Left forelimb (tissue), 1 donor: ENCODE results near the gene ADGRG1.

Experiments
- DNase-seq: peaks from one replicate; pipeline ENCODE4 v3.0.0-alpha.2; 2018; ENCODE audit warnings: low spot score

The ADGRG1 gene

DNA sequence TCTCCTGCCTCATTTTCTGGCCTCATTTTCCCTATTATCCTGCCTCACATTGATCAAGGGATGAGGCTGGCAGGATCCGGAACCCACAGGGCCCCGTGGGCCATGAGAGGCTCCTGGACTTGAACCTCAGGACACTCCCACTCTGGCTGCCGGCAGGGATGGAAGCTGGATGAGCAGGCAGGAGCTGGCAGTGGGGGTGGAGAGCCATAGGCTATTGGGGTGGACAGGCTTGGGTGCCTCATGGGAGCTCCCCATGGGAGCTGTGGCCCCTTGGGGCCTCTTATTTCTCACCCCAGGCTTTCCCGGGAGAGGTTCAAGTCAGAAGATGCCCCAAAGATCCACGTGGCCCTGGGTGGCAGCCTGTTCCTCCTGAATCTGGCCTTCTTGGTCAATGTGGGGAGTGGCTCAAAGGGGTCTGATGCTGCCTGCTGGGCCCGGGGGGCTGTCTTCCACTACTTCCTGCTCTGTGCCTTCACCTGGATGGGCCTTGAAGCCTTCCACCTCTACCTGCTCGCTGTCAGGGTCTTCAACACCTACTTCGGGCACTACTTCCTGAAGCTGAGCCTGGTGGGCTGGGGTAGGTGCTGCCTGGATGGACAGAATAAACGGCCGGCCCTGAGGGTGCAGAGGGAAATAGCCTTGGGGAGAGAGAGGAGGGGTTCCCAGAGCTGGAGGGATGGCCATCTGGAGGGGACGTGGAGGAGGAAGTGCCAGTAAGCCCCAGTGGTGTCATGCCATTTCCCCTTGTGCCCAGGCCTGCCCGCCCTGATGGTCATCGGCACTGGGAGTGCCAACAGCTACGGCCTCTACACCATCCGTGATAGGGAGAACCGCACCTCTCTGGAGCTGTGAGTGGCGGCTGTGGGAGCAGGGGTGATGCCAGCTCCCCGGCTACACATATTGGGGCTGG lies 55.5 kb downstream of the ADGRG1 start:
- DNase-seq = no peak

DNA sequence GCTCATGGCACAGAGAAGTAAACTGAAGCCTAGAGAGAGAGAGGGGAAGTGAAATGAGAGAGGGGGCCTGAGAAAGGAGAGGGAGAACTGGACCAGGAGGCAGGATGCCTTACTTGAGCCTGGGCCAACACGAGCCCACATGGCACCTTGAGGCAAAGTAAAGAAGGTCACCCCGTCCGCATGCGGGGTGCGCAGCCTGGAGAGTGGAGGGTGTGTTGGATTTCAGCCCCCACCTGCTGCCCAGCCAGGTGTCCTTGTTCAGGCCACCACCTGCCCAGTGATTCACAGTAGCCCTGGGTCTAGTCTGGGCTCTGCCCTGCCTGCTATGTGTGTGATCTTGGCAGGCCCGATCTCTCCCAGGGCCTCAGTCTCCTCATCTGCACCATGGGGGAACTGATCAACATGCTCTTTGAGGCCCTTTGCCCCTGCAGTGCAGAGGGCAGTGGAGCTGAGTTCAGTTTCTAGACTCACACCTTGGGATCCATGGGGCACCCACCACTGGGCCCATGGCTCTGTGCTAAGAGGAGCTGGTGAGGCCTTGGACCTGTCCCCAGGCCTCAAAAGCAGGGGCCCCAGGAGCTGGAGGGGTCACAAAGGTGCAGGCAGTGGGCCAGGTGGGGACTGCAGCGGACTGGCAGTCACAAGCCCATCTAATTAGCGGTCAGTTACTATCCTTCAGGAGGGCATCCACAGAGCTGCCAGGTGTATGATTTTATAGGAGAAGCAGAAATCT lies 56.4 kb downstream of the ADGRG1 start:
- no peak for DNase-seq

DNA sequence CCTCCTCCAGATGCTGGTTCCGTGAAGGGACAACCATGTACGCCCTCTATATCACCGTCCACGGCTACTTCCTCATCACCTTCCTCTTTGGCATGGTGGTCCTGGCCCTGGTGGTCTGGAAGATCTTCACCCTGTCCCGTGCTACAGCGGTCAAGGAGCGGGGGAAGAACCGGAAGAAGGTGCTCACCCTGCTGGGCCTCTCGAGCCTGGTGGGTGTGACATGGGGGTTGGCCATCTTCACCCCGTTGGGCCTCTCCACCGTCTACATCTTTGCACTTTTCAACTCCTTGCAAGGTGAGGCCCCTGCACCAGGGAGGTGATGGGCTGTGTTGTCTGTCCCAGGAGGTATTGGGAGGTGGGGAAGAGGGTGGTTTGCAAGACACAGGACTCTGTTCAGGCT lies 57.2 kb downstream of the ADGRG1 start:
- no peak for DNase-seq

- DNase-seq = no peak
These were observed 58.1 kb downstream of the ADGRG1 start for GRCh38 chr16:57686577-57686976.

GRCh38 chr16:57687363-57687929 lies 59.0 kb downstream of the ADGRG1 start:
- no peak for DNase-seq

- no peak for DNase-seq
These were observed 60.1 kb downstream of the ADGRG1 start for GRCh38 chr16:57688487-57688986.

GRCh38 chr16:57688987-57689761 lies 60.7 kb downstream of the ADGRG1 start:
- DNase-seq = no peak

GRCh38 chr16:57689762-57690558 lies 61.5 kb downstream of the ADGRG1 start:
- DNase-seq = no peak

GRCh38 chr16:57690782-57691471 lies 62.5 kb downstream of the ADGRG1 start:
- no peak for DNase-seq

- no peak for DNase-seq
These were observed 64.2 kb downstream of the ADGRG1 start for GRCh38 chr16:57692636-57693035.

GRCh38 chr16:57693550-57693949 lies 65.1 kb downstream of the ADGRG1 start:
- no peak for DNase-seq

DNA sequence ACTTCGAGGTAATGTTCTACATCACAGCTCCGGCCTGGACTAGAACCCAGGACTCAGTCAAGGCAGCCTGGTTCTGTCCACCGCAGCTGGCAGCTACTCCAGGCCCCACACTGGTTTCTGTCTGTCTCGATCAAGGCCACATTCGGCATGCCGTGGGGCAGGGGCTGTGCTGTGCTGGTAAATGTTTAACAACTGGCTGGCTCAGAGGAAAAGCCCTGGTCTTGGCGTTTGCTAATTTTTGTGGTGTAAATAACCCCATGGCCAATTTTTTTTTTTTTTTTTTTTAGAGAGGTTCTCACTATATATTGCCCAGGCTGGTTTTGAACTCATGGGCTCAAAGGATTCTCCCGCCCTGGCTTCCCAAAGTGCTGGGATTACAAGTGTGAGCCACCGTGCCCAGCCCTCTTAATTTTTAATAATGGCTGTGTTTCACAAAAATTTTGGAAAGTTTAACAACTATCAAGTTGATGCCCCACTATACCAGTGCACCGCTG lies 65.8 kb downstream of the ADGRG1 start:
- DNase-seq = no peak

DNA sequence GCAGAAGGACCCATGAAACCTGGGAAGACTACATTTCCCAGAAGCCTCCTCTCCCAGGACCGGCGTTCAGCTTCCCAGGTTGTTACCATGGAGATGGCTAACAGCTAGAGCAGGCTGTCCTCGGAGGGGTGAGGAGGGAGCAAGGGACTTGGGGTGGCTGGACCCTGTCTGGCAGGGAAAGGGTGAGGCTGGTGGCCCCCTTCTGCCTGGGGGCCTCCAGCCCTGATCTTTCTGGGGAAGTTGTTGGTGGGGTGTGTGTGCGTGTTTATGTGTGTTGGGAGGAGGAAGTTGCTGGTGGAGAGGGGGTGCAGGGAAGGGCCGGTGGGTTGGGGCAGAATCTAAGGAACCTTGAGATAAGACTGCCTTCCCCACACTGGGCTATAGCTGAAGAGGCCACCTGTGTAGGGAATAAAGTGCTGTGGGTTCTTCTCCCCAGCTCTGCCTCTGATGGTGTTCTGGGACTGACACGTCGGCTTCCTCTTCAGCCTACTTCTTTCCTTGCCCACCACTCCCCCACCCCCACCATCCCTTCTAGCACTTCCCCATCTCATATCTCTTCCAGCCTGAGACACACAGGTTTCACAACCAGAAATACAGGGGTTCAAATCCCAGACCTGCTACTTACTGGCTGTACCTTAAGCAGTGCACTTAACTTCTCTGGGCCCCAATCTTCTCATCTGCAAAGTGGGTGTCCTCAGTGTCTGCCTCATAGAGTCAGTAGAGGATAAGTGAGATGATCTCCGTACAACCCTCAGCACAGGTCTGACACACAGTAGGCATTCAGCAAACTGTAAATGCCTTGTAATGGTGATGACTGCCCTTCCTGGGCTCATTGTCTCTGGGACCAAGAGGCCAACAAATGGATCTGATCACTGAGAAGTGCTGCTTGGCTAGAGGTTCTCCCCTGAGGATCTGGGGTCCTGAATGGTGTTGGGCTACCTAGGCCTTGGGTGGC lies 66.6 kb downstream of the ADGRG1 start, which contains the start of gene DRC7:
TSS of gene DRC7 (plus strand) at position 82 of the 955 bp plus-strand sequence. CDS start 3,144 bp downstream, outside the sequence.
- no peak for DNase-seq

- DNase-seq = no peak
These were observed 67.2 kb downstream of the ADGRG1 start for GRCh38 chr16:57695680-57696069.

- no peak for DNase-seq
These were observed 67.8 kb downstream of the ADGRG1 start for GRCh38 chr16:57696240-57696639.

DNA sequence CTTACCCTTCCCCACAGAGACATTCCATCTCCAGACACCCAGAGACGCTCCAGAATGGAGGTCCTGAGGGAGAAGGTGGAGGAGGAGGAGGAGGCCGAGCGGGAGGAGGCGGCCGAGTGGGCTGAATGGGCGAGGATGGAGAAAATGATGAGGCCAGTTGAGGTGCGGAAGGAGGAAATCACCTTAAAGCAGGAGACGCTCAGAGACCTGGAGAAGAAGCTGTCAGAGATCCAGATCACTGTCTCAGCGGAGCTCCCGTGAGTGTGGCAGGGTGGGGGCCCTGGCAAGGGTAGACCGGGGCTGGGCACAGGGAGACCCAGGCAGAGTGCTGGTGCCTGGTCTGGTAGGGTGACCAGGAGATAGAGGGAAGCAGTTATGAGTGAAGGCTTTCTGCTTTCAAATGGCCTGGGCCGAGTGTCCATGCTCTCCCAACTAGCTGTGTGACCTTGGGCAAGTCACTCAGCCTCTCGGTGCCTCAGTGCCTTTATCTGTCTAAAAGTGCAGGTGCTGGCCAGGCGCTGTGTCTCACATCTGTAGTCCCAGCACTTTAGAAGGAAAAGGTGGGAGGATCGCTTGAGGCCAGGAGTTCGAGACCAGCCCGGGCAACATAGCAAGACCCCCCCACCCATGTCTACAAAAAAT lies 69.6 kb downstream of the ADGRG1 start:
- no peak for DNase-seq

DNA sequence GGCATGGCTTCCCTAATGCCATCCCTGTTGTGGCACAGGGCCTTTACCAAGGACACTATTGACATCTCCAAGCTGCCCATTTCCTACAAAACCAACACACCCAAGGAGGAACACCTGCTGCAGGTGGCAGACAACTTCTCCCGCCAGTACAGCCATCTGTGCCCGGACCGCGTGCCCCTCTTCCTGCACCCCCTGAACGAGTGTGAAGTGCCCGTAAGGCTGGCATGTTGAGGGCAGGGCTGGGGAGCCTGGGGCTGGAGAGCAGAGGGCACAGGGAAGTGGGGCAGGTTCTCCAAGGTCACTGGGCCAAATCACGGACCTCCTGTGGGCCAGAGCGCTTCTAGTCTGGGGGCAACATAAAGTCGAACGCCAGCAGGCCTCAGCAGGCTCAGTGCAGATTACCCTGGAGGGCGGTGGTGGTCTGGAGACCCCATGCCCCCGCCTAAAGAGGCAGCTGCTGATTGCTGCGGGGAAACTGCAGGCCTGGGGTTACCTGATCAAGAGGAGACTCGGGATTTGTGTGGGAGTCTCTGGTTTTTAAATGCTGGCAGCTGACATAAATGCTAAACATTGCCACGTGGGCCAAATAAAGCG lies 70.5 kb downstream of the ADGRG1 start:
- no peak for DNase-seq

- DNase-seq = no peak
These were observed 71.1 kb downstream of the ADGRG1 start for GRCh38 chr16:57699481-57699880.
